Omental fat pad (tissue), 4 donors: ENCODE data around the gene DPYD. TPM values are rescaled to one million over a fixed set of nuclear protein-coding genes. Genes with fewer than 3 reads are reported as not detected.

Source experiments
- ATAC-seq: fragments of 150-250 bp; one replicate; pipeline ENCODE4 v1.9.1; 2016; ENCODE audit warnings: mild to moderate bottlenecking, moderate library complexity; ENCODE audit not compliant: low FRiP score
- DNase-seq: peaks from one replicate; pipeline ENCODE4 v3.0.0-alpha.2; 2019; ENCODE audit warnings: low spot score
- total RNA-seq, 4 donors: library from RNA; depleted of rRNA; stranded (reverse); fragments of >200 nt; gene quantifications; one replicate each; pipeline ENCODE4 v1.1.0, GENCODE V29; 2016
- TF ChIP-seq, protein P1 (sequence below), 3 donors: fragments of 450-650 bp; IDR thresholded peaks; one replicate each; pipeline ENCODE4 v1.5.1; 2016 to 2017; ENCODE audit warnings: antibody characterized with exemption in 3 of 3, mild to moderate bottlenecking in 3 of 3, moderate library complexity in 2 of 3

Gene DPYD
- total RNA-seq, 4 donors from 2014 or later: 52.5 to 86.4 (median 60.3) TPM

DNA sequence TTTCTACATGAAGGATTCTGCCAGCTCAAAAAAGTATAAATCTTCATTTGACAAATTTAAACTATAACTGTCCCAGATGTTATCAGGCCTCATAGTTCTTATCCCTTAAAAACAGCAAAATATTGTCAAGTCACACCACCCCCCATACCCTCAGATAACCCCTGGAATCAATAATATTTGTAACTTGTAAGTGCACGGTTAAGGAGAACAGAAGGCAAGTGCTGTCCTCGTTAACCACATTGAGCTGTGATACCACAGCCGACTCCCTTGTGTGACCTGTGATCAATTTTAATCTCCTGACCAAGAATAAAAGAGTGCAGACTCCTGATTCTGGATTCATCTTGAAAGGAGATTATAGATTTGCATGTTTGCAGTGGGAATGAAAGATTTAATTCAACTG, 310.7 kb downstream of the DPYD start:
- no peak for DNase-seq
- ATAC-seq: no peak
- TF ChIP-seq, protein P1, sequence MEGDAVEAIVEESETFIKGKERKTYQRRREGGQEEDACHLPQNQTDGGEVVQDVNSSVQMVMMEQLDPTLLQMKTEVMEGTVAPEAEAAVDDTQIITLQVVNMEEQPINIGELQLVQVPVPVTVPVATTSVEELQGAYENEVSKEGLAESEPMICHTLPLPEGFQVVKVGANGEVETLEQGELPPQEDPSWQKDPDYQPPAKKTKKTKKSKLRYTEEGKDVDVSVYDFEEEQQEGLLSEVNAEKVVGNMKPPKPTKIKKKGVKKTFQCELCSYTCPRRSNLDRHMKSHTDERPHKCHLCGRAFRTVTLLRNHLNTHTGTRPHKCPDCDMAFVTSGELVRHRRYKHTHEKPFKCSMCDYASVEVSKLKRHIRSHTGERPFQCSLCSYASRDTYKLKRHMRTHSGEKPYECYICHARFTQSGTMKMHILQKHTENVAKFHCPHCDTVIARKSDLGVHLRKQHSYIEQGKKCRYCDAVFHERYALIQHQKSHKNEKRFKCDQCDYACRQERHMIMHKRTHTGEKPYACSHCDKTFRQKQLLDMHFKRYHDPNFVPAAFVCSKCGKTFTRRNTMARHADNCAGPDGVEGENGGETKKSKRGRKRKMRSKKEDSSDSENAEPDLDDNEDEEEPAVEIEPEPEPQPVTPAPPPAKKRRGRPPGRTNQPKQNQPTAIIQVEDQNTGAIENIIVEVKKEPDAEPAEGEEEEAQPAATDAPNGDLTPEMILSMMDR (IDR thresholded peaks at IDR 0.05): no peak

DNA sequence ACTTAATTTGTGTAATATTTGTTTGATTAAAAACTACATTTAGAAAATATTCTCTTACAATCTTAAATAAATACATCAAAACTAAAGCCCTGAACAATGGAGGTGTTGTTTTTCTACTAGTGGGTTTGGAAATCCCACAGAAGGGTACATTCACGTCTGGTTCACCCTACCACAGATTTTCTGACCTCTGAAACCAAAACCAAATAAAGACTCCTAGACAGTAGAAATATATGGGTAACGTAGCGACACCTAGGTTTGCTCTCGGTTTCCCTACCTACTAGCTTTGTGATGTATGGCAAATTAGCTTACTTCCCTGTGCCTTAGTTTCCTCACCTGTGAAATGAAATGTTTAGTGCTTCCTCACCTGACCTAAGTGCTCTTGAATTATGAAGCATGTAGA, 312.6 kb downstream of the DPYD start:
- no peak for ATAC-seq

DNA sequence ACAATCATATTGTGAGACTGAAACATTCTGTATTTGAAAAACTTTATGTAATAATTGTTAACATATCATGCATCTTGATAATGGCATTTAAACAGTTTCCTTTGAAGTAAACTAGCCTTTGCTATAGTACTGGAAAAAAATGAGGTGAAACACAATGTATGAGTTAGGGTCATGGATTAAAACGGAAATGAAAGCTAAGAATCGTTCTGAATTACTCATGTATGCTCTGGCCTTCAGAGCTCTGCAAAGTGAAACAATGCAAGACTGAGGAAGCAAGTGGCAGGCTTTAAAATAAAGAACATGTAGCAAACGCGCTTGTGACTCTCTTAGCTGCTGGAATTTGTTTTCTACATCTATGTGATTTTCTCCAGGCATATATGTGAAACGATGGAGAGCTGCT, 317.1 kb downstream of the DPYD start:
- DNase-seq (no peak), ATAC-seq (no peak)
- TF ChIP-seq, protein P1 (IDR thresholded peaks at IDR 0.05): no peak

More for the DNA sequence above, 312.6 kb downstream of the DPYD start:
- DNase-seq: no peak
- TF ChIP-seq, protein P1 (IDR thresholded peaks at IDR 0.05): no peak

DNA sequence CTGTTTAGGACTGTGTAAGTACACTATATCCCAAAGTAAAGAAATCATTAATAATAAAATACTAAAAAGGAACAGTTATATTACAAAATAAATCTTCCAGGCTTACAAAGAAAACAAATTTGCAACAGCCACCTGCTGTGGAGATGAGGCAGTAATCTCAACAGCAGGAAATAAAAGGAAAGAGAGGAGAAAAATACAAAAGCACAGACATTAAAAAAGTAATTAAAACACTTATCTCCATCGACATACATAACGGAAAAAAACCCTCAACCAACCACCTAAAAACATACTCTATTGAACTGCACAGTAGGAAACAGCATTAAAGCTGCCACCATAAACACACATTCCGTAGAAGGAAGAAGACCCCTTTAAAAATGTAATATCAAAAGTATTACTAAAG, 317.6 kb downstream of the DPYD start:
- ATAC-seq (no peak), DNase-seq (no peak)
- TF ChIP-seq, protein P1 (IDR thresholded peaks at IDR 0.05): no peak

DNA sequence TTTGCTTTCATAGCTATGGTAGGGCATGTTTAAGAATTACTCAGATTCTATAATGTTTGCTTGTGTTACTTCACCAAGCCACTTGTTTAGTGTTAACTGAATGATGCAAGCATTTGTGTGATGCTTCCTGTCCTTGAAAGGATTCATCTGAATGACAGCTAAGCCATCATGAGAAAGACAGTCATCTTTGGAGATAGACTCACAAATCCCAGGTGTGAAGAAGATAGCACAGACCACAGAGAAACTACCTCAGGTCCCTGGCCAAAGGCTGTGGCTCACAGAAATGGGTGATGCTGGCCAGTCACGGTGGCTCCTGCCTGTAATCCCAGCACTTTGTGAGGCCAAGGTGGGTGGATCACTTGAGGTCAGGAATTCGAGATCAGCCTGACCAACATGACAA, 321.4 kb downstream of the DPYD start:
- TF ChIP-seq, protein P1 (IDR thresholded peaks at IDR 0.05): no peak
- ATAC-seq (no peak), DNase-seq (no peak)

DNA sequence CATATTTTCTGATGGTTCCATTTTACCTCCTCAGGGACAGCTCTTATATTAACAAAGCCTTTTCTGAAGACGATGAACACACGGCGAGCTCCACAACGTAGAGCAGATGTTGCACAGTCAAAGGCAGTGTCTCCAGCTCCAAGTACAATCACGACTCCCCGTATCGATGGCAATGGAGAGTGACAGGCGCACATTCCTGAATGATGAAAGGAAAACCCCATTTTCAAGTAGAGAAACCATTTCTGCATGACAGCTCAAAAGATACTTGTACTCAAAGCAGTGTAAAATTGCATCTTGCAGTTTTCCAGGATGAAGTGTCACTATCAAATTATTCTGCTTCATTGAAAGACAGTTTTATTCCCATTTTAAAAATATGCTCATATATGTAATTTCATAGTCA, 327.6 kb downstream of the DPYD start:
- TF ChIP-seq, protein P1 (IDR thresholded peaks at IDR 0.05): no peak
- DNase-seq: no peak
- ATAC-seq: no peak

DNA sequence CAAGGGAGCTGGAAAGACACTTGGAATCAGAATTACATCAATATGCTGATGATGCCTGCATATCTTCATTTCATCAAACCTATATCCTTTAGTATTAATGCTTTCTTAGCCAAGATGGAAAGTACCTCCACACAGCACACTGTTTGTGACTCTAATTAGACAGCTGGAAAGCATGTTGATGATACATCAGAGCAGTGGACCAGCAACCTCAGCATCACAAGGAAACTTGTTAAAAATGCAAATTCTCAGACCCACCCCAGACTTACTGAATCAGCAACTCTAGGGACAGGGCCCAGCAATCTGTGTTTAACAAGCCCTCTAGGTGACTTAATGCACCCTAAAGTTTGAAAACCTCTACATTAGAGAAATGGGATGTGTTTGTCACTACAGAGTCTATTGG, 332.1 kb downstream of the DPYD start:
- ATAC-seq (no peak), DNase-seq (no peak)
- TF ChIP-seq, protein P1 (IDR thresholded peaks at IDR 0.05): no peak
